ENCODE data around the gene MBOAT2. TPM values are rescaled to one million over a fixed set of nuclear protein-coding genes. Genes with fewer than 3 reads are reported as not detected.
"Not testable (repeated sequence)": the region's sequence is repeated elsewhere in the genome, so short reads cannot be mapped to it uniquely, and the experiment has no call there.

Gene MBOAT2
- polyA plus RNA-seq, 12 donors: 49.8 to 165 (median 85.9) TPM

DNA sequence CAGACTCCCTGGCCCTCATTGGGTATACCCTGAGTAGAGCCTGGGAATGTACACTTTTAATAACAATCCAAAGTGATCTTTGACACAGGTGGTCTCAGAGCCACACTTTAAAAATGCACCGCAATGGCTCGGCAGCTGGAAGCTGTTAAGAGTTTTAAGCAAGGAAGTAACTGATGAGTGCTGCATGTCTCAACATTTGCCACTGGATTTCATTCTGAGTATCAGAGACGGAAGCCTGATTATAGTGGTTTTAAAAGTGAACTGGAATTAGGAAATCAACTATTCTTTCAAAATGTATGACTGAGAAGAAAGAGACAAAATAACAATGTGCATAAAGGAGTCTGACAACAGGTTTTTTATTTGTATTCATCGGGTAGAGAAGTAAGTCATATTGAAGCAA lies 7.5 kb downstream of the MBOAT2 start:
- DNase-seq: no peak

DNA sequence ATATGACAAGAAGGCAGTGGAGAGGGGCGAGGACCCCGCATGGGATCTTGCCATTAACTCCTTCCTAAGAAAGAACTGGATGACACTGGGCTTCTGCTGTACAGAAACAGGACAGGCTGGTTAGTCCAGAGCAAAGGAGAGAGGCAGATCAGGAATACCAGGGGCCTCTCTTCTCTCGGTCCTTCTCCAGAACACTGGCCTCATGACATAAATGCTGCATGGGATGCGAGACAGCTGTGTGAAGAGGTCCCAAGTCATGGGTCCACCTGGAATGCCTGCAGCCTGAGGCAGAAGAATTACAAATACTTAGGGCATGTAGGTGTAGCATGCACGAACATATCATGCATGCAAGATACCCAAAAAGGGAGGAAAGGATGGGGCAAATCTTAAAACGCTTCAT lies 9.1 kb downstream of the MBOAT2 start:
- DNase-seq: no peak

DNA sequence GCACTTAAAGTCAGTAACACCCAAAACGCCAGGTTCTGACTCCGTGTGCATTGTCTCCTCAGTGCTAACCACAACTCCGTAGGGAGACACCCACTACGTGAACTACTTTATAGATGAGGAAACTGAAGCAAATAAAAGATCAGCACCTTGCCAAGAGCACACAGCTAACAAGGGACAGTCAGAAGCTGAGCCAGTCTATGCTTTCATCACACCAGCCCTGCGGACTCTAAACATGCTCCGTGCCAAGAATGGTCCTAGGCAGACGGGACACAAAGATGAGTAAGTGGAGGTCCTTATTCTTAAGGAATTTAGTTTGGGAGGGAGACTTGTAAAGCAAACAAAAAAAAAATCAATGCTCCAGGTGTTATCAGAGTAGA lies 9.6 kb downstream of the MBOAT2 start:
- no peak for DNase-seq

DNA sequence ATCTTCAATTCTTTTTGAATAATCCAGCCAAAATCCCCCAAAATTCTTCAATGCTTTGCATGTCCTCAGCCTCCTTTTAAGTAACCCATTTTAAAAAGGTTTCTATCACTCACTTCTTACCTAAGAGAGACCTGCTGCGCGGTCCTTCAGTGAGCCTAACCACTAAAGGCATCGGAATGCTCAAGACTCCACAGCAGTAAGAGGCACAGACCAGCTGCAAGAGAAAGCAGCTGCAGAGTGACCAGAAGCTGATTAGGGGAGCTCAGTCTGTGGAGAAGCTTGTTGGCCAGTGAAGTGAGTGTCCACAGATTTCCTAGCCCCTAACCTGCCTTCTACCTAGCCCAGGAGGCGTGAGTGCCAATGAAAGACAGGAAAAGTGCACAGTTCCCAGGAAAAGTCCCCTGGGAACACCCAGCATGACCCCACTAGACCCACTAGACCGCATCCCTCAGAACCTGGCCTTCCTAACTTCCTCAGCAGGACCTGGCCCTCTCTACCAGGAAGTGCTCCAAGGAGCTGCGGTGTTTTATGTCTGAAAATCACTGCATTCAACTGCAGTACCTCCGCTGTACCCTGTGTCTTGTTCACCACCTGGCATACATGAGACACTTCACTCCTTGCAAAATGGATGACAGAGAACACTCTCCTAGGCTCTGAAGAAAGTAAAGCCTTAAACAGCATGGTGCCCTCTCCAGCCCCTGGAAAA lies 10.1 kb downstream of the MBOAT2 start:
- DNase-seq: no peak

DNA sequence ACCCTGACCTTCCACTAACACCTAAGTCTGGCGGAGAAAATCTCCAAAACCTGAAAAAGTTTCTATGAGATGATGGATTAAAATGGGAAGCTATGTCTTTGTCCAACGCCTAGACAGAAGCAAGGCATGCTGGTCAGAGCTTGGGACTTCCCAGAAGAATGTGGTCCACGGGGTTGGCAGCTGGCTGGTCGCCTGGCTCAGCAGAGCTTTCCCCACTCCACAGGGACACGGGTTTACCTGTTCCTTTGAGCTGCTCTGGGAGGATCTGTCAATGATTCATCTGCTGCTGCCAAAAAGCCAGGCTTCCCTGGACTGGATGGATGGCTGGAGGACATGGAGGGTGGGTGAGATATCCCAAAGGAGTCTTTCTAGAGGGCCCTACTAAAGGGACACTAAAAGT lies 10.8 kb downstream of the MBOAT2 start:
- no peak for DNase-seq

DNA sequence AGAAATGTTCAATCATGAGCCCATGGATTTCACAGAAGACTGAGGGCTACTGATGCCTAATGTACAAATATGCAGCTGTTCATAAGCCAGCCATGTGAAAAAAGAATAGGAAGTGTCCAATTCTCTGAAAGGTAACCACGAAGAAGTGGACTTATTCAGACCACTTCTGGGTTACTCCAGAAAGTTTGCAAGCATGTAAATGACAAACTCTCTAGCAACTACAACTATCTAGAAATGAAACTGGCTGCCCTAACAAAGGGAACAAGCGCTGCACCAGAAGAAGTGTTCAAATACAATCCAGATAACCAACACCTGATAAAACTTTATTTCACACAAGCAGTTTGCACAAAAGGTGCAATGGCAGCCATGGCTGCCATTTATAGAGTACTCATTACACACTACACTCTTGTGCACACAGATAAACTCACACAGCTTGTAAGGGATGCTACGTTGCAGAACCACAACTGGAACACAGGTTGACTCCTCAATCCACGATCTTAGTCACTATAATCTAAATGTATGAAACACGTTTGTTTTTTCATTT lies 13.9 kb downstream of the MBOAT2 start:
- no peak for DNase-seq

DNA sequence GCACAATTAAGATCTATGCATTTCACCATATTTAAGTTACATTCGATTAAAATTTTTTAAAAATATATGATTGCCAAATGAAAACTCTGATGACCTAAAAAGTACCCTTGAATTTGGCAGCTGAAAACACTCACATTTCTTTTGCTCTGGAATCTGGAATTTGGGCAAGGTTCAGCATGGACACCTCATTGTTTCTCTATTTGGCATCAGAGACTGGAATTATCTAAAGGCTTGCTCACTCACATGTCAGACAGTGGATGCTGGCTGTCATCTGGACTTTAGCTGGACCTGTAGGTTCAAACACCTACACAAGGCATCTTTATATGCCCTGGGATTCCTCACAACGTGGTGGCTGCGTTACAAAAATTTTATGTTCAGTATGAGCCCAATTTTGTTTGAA lies 16.1 kb downstream of the MBOAT2 start:
- no peak for DNase-seq

DNA sequence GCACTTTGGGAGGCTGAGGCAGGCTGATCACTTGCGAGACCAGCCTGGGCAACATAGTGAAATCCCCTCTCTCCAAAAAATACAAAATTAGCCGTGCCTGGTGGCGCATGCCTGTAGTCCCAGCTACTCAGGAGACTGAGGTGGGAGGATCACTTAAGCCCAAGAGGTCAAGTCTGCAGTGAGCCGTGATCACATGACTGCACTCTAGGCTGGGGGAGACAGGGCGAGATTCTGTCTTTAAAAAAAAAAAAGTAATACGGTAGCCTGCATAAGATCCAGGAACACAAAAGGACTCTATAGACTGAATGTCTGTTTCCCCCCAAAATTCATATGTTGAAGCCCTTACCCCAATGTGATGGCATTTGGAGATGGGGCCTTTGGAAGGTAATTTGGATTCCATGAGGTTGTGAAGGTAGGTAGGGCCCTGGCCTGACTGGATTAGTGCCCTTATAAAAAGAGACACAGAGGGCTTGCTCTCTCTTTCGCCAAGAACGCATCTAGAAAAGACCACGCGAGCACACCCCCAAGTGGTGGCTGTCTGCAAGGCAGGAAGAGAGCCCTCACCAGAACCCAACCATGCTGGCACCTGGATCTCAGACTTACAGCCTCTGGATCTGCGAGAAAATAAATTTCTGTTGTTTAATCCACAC lies 17.0 kb downstream of the MBOAT2 start:
- DNase-seq: no peak

DNA sequence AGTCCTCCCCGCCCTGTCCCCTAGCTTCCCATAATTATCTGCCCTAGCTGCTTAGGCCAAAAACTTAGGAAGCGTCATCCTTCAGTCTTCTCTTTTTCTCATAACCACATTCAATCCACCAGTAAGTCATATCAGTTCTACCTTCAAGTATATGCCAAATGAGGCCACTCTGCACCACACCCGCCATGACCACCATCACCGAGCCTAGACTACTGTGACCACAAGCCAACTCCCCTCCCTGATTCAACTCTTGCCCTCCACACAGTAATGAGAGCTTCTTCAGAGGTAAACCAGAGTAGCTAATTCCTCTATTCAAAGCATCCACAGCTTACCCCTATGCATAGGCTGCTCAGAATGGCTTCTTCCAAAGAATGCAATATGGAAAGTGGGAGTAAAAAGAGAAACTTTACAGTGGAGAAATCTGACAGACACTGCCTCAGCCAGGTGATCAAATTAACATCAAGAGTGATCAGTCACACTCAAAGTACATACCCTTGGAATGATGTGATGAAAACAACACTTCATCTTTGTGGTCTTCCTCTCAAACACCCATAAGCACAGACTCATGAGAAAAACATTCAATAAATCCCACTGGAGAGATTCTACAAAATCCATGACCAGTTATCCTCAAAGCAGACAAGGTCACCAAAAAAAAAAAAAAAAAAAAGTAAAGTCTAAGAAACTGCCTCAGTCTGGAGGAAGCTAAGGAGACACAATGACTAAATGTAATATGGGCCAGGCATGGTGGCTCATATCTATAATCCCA lies 17.7 kb downstream of the MBOAT2 start:
- DNase-seq: no peak

DNA sequence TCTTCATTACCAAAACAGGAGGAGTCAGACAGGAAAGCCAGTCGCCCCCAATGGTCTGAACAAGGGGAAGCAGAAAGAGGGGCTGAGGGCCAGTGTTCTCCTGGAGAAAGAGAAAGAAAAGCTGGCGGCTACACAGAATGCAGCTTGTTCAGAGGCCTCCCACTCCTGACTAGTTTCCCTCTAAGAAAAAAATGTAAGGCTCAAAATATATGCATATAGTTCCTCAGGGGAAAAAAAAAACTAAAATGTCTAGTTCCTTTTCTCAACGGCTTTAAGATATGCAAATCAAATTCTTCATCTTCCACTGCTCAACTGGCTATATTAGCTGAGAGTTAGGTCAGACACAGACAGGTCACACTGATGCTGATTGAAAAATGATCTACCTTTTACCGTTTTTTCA lies 18.6 kb downstream of the MBOAT2 start:
- DNase-seq: no peak

DNA sequence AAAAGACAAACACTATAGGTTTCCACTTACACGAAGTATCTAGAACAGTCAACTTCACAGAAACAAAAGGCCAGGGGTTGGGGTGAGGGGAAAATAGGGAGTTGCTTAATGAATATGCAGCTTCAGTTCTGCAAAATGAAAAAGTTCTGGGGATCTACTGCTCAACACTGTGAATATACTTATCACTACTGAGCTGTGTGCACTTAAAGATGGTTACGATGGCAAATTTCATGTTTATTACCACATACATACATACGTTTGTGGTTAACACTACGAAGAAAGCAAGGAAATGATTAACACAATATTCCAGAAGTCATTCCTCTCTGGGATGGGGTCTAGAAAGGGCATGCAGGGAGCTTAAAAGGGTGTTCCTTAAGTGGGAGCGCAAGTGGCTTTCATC lies 19.3 kb downstream of the MBOAT2 start:
- DNase-seq: no peak

DNA sequence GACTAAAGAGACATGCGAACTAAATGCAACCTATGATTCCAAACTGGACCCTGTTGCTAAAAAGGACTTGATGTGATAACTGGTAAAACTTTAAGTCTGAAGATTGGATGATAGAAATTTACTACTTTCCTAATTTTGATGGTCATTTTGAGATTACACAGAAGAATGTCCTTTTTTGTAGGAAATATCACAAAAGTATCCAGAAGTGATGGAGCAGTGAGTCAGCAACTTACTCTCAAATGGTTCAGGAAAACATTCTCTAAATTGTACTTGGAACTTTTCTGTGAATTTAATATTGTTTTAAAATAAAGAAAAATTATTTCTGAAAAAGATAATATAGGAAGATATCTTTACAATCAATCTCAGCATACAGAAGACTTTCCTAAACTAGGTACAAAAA lies 19.9 kb downstream of the MBOAT2 start:
- no peak for DNase-seq

DNA sequence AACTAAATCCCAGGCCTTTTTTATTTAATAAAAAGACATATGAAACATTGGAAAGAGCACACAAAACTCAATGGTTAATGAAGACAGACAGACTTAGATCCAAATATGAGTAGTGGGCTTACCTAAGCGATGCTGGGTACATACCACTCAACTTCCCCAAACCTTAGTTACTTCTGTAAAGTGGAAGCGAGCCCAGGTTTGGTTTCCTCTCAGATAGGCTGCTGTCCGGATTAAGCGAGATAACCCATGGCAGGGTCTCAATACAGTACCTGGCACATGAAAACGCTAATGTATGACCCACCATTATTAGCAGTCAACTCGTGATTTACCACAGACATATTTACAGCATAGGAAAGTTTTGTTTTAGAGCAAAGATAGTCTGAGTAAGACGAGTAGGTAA lies 21.6 kb downstream of the MBOAT2 start:
- DNase-seq: no peak

DNA sequence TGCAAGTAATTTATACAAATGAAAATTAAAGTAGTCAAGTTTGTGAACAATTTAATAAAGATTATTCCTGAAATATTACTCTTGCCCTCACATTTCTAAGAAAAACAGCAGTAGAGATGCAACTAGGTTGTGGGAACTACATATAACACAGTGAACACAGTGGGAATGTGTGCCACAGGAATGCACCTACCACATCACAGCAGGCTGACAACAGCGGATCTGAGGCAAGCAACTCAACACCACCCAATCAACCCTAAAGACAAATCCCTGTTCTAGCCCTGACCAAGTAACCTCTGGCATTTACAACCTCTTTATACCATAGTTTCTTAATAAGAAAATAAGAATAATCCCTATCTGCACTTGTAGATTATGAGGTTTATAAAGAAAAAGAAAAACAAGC lies 23.4 kb downstream of the MBOAT2 start:
- no peak for DNase-seq

DNA sequence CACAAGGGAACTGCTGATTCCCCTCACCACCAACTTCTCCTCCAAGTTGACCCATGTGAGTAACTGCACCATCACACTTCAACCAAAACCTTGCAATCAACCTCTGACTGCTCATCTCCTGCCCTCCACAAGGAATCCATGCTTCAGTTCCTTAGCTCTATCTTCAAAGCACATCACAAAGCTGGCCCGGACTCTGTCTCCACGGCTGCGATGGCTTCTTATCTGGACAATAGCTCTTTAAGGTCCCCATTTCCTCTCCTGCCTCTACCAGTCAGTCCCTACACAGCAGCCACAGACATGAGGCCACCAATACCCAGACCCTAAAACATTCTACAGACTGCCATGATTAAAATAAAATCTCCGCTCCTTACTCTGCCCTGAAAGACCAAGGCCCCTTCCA lies 25.7 kb downstream of the MBOAT2 start:
- DNase-seq: no peak

DNA sequence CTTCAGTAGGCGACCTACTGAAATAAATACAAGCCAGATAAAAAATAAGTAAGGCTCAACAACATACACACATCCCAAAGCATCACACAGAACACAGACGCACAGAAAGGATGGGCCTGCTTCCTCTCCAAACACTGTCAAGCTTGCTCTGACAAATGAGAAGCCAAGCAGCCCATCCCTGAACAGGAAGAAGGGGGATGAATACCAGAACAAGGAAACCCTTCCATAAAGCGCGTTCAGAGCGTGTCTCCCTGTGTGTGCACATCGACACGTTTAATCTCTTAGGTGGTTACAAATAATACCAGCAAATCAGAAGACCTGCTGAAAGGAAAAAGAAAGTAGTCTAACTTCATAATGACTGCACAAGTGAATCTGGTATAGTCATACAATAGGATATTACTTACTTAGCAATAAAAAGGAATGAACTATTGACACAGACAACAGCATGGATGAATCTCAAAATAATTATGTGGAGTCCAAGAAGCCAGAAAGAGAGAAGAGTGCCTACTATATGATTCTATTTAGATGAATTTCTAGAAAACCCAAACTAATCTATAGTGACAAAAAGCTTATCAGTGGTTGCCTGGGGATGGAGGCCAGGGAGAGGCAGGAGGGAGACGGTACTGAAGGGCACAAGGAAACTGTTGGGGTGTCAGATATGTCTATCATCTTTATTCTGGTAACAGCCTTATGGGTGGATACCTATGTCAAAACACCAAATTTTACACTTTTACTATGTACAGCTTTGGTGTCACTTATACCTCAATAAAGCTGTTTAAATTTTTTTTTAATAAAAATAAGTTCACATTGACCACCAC lies 26.8 kb downstream of the MBOAT2 start:
- DNase-seq: no peak

DNA sequence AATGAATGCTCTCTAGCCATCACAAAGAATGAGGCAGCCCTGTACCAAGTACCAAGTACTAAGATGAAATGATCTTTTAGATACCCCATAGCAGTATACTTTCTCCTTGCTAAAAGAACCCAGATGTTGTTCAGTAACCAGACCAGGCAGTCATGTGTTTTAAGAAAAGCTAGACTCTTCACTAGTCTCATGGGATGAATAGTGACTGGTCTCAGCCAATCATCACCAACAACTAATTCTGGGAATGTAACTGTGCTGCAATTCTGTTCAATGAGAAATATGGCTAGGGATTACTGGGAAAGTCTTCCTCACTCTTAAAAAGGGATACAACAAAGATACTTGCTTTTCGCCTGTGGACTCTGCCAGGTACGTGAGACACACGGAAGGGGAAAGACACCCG lies 29.5 kb downstream of the MBOAT2 start:
- DNase-seq: no peak

DNA sequence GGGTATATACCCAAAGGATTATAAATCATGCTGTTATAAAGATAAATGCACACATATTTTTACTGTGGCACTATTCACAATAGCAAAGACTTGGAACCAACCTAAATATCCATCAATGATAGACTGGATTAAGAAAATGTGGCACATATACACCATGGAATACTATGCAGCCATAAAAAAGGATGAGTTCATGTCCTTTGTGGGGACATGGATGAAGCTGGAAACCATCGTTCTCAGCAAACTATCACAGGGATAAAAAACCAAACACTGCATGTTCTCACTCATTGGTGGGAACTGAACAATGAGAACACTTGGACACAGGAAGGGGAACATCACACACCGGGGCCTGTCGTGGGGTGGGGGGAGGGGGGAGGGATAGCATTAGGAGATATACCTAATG lies 30.5 kb downstream of the MBOAT2 start:
- DNase-seq: not testable (repeated sequence)

DNA sequence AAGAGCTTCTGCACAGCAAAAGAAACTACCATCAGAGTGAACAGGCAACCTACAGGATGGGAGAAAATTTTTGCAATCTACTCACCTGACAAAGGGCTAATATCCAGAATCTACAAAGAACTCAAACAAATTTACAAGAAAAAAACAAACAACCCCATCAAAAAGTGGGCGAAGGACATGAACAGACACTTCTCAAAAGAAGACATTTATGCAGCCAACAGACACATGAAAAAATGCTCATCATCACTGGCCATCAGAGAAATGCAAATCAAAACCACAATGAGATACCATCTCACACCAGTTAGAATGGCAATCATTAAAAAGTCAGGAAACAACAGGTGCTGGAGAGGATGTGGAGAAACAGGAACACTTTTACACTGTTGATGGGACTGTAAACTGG lies 30.9 kb downstream of the MBOAT2 start:
- DNase-seq: not testable (repeated sequence)

DNA sequence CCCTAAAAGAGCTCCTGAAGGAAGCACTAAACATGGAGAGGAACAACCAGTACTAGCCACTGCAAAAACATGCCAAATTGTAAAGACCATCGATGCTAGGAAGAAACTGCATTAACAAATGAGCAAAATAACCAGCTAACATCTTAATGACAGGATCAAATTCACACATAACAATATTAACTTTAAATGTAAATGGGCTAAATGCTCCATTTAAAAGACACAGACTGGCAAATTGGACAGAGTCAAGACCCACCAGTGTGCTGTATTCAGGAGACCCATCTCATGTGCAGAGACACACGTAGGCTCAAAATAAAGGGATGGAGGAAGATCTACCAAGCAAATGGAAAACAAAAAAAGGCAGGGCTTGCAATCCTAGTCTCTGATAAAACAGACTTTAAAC lies 34.1 kb downstream of the MBOAT2 start:
- DNase-seq: not testable (repeated sequence)

DNA sequence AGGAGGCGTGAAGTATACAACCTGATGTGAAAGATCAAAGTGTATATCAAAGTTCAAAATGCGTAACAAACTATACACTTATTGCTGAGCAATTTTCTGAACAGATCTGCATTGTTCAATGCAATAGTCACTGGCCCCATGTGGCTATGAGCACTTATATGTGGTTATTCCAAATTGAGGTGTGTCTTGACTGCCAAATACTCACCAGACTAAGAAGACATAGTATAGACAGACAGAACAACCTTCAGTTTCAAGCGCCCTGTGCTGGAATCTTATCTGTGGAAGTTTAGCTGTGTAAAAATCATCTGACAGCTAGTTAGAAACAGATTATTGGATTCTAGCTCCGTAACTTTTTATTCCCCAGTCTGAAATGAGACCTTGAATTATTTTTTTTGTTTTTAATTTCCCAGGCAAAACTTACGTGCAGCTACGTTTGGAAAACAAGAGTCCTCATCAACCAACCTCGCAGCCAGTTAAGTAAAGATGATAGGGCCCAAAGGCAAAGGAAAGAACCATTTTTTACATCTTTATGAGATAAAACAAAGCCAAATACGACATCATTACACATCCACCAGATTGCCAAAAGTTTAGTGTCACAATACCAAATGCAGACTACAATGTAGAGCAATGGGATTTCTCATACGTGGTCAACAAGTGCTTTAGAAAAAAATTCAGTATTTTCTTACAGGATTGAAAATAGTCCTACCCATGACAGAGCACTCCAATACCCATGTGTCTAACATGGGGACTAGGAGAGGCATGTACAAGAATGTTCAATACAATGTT lies 37.2 kb downstream of the MBOAT2 start:
- DNase-seq: no peak

Measured in muscle of arm (tissue), 12 donors.